Measurements from ENCODE around the gene NAA16.
"Not testable (repeated sequence)": the region's sequence is repeated elsewhere in the genome, so short reads cannot be mapped to it uniquely, and the experiment has no call there.

NAA16 gene

GRCh38 chr13:41408746-41409145 is 97.7 kb downstream of the NAA16 start:
- DNase-seq (ENCODE audit: low read depth in 2 of 2) = no peak

- no peak for DNase-seq (ENCODE audit: low read depth in 2 of 2)
These were observed 98.5 kb downstream of the NAA16 start for GRCh38 chr13:41409611-41410010.

- DNase-seq (ENCODE audit: low read depth in 2 of 2) = no peak
These were observed 100.0 kb downstream of the NAA16 start for GRCh38 chr13:41411060-41411459.

- DNase-seq (ENCODE audit: low read depth in 2 of 2) = no peak
These were observed 100.5 kb downstream of the NAA16 start for GRCh38 chr13:41411522-41411921.

- no peak for DNase-seq (ENCODE audit: low read depth in 2 of 2)
These were observed 102.8 kb downstream of the NAA16 start for GRCh38 chr13:41413872-41414271.

- DNase-seq (ENCODE audit: low read depth in 2 of 2) = no peak
These were observed 105.2 kb downstream of the NAA16 start for GRCh38 chr13:41416276-41416675.

DNA sequence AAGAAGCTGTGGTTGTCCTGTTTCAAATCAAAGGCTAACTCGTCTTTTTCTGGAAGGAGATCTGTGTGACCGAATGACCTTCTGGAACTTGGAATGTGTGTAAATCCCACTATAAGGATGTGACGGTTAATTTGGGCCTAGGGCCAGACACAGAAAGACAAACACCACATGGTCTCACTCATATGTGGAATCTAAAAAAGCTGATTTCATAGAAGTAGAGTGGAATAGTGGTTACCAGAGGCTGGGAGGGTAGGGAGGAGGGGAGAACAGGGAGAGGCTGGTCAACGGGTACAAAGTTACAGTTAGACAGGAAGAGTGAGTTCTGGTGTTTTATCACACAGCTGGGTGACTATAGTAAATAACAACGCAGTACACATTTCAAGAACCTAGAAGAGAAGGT is 107.0 kb downstream of the NAA16 start:
- DNase-seq (ENCODE audit: low read depth in 2 of 2) = no peak

DNA sequence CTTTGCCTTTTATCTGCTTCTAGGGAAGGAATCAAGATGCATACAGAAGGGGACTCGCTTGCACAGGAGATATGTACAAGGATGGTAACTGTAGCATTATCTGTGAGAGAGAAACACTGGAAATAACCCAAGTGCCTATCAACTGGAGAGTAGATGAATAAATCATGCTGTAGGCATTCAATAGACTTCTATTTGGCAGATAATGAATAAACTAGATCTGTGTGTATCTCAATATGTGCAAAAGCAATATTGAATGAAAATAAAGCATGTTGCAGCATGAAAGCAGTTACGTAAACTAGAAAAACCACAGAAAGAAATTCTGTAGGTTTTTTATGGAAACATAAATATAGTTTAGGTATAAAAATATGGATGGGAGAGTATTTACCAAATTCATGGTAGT is 107.7 kb downstream of the NAA16 start:
- no peak for DNase-seq (ENCODE audit: low read depth in 2 of 2)

- DNase-seq (ENCODE audit: low read depth in 2 of 2) = no peak
These were observed 108.1 kb downstream of the NAA16 start for GRCh38 chr13:41419206-41419605.

DNA sequence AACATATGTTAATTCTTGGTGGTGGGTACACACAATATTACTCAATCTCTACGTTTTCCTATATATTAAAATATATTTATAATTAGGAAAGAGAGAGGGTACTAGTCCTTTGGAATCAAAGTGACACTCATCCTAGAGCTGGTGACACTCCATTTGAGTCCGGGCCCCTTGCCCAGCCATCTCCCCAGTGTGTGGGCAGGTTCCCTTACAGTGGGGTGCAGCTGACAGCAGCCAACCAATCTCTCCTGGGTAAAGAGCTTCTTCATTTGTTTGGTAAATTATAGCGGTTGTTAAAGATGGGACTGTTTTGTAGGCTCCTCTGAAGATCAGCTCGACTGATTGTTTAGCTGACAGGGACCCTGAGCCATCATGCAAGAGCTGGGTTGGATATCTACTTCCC is 109.1 kb downstream of the NAA16 start:
- no peak for DNase-seq (ENCODE audit: low read depth in 2 of 2)

DNA sequence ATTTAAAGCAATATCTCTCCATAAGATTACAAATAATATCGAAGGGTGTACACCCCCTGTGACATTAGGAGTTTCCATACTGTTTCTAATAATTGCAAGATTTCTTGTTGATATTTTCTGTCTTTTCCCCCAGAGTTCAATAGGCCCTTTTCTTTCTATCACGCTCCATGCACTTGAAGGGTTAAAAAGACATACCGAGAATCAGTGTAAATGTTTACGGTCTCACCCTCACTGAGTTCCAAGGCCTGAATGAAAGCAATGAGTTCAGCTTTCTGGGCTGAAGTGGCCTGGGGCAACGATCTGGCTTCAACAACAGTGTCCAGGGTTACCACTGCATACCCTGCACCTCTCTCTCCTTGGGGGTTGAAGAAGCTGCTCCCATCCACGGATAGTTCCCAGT is 110.3 kb downstream of the NAA16 start:
- DNase-seq (ENCODE audit: low read depth in 2 of 2) = not testable (repeated sequence)

- not testable (repeated sequence) for DNase-seq (ENCODE audit: low read depth in 2 of 2)
These were observed 110.9 kb downstream of the NAA16 start for GRCh38 chr13:41421983-41422382.

- not testable (repeated sequence) for DNase-seq (ENCODE audit: low read depth in 2 of 2)
These were observed 112.2 kb downstream of the NAA16 start for GRCh38 chr13:41423259-41423658.

GRCh38 chr13:41424675-41425074 is 113.6 kb downstream of the NAA16 start:
- DNase-seq (ENCODE audit: low read depth in 2 of 2) = not testable (repeated sequence)

GRCh38 chr13:41426047-41426446 is 115.0 kb downstream of the NAA16 start:
- no peak for DNase-seq (ENCODE audit: low read depth in 2 of 2)

Measured in stimulated activated CD8-positive, alpha-beta memory T cell treated with anti-CD3 and anti-CD28 coated beads, Interleukin-2, amount 100 ng/mL, for 48 hours (primary cell).